BE2C (cell line): Measurements from ENCODE around the gene GOLGB1.

Source experiments
- DNase-seq: peaks from one replicate; pipeline ENCODE4 v3.0.0-alpha.2; 2020
- H3K27me3 ChIP-seq: fragments of 250-450 bp; sonication (Bioruptor Pico); 2 replicates; pipeline ENCODE4 v1.5.1; 2020; ENCODE audit warnings: mild to moderate bottlenecking
- H3K36me3 ChIP-seq: fragments of 250-450 bp; sonication (Bioruptor Pico); 2 replicates; pipeline ENCODE4 v1.5.1; 2020; ENCODE audit warnings: mild to moderate bottlenecking
- H3K4me1 ChIP-seq: fragments of 250-450 bp; sonication (Bioruptor Pico); 2 replicates; pipeline ENCODE4 v1.5.1; 2020
- H3K4me3 ChIP-seq: 2 replicates; pipeline ENCODE4 v1.5.1; 2011; ENCODE audit warnings: low read depth, low read length
- H3K9me3 ChIP-seq: fragments of 250-450 bp; sonication (Bioruptor Pico); 2 replicates; pipeline ENCODE4 v1.5.1; 2020
- CTCF ChIP-seq: IDR thresholded peaks from 2 replicates; pipeline ENCODE4 v1.5.1; 2012; ENCODE audit warnings: mild to moderate bottlenecking, low read depth, low read length

GOLGB1 gene

GRCh38 chr3:121662742-121663141 lies 86.8 kb downstream of the GOLGB1 start:
- Histone ChIP-seq H3K4me1 (no peaks in the 10 kb centered on the region), H3K9me3 (no peaks in the 10 kb centered on the region), H3K27me3 (no peaks in the 10 kb centered on the region), H3K36me3 (peaks cover 8% of the 10 kb centered on the region), H3K4me3 (no peak overlapping the region)
- no peak for TF ChIP-seq CTCF
- no peak for DNase-seq

GRCh38 chr3:121661376-121661775 lies 88.2 kb downstream of the GOLGB1 start:
- no peaks in the 10 kb centered on the region for H3K4me1 ChIP-seq
- no peak for DNase-seq
- H3K36me3 ChIP-seq: peaks cover 4% of the 10 kb centered on the region; the same call in 1 of the 2 replicates
- H3K4me3 ChIP-seq: no peak overlapping the region
- no peaks in the 10 kb centered on the region for H3K27me3 ChIP-seq
- TF ChIP-seq CTCF: no peak
- no peaks in the 10 kb centered on the region for H3K9me3 ChIP-seq

GRCh38 chr3:121660356-121661171 lies 89.0 kb downstream of the GOLGB1 start, which contains the start of gene HCLS1:
TSS of gene HCLS1 (minus strand) at chr3:121660903. CDS start at chr3:121658347, 2,556 bp downstream.
- Histone ChIP-seq H3K9me3 (no peaks in the 10 kb centered on the region), H3K36me3 (peaks cover 4% of the 10 kb centered on the region; the same call in 1 of the 2 replicates), H3K4me3 (no peak within 1 kb of the TSS), H3K4me1 (no peaks in the 10 kb centered on the region), H3K27me3 (no peaks in the 10 kb centered on the region)
- no peak for DNase-seq
- no peak for TF ChIP-seq CTCF

- Histone ChIP-seq H3K9me3 (no peaks in the 10 kb centered on the region), H3K36me3 (peaks cover 4% of the 10 kb centered on the region; the same call in 1 of the 2 replicates), H3K4me3 (no peak overlapping the region), H3K4me1 (no peaks in the 10 kb centered on the region), H3K27me3 (no peaks in the 10 kb centered on the region)
- no peak for DNase-seq
- TF ChIP-seq CTCF: no peak
Measured at GRCh38 chr3:121659586-121659985, 90.0 kb downstream of the GOLGB1 start.

GRCh38 chr3:121658716-121659435 lies 90.7 kb downstream of the GOLGB1 start:
- H3K9me3 ChIP-seq: no peaks in the 10 kb centered on the region
- DNase-seq: no peak
- H3K27me3 ChIP-seq: no peaks in the 10 kb centered on the region
- TF ChIP-seq CTCF: no peak
- H3K4me1 ChIP-seq: no peaks in the 10 kb centered on the region
- no peak overlapping the region for H3K4me3 ChIP-seq
- peaks cover under 1% of the 10 kb centered on the region; the same call in 1 of the 2 replicates for H3K36me3 ChIP-seq
